Lung (tissue), 12 donors: ENCODE results near the gene NPAS3. TPM values are rescaled to one million over a fixed set of nuclear protein-coding genes. Genes with fewer than 3 reads are reported as not detected.

Experiments
- ATAC-seq: fragments of 200-7000 bp; cut with Tn5 transposase; one replicate; pipeline ENCODE4 v1.9.1; 2020; ENCODE audit warnings: moderate number of reproducible peaks; ENCODE audit not compliant: insufficient read depth, low FRiP score
- DNase-seq, 3 donors: peaks; one replicate each; pipeline ENCODE4 v3.0.0-alpha.2; 2013 to 2017
- H3K27ac ChIP-seq, 2 donors: one replicate each; pipeline ENCODE4 v1.5.1; 2013; ENCODE audit warnings: mild to moderate bottlenecking in 2 of 2, moderate library complexity in 2 of 2, control low read depth in 1 of 2, inconsistent platforms in 1 of 2, low read depth in 1 of 2, low read length in 1 of 2
- H3K27me3 ChIP-seq, 3 donors: one replicate each; pipeline ENCODE4 v1.5.1; 2013; ENCODE audit warnings: low read length in 2 of 3; ENCODE audit not compliant: control insufficient read depth in 3 of 3, insufficient read depth in 3 of 3
- H3K36me3 ChIP-seq, 4 donors: one replicate each; pipeline ENCODE4 v1.5.1; 2013; ENCODE audit warnings: low read length in 4 of 4, mild to moderate bottlenecking in 1 of 4, moderate library complexity in 1 of 4; ENCODE audit not compliant: control insufficient read depth in 4 of 4, insufficient read depth in 4 of 4
- H3K4me1 ChIP-seq, 5 donors: one replicate each; pipeline ENCODE4 v1.5.1; 2013; ENCODE audit warnings: low read length in 5 of 5, mild to moderate bottlenecking in 2 of 5, moderate library complexity in 1 of 5; ENCODE audit not compliant: control insufficient read depth in 5 of 5, insufficient read depth in 5 of 5
- H3K4me3 ChIP-seq: one replicate; pipeline ENCODE4 v1.5.1; 2013; ENCODE audit warnings: mild to moderate bottlenecking, control low read depth, moderate library complexity
- H3K9ac ChIP-seq, 2 donors: one replicate each; pipeline ENCODE4 v1.5.1; 2013; ENCODE audit warnings: low read length in 2 of 2, control low read depth in 1 of 2; ENCODE audit not compliant: insufficient read depth in 1 of 2
- H3K9me3 ChIP-seq, 4 donors: one replicate each; pipeline ENCODE4 v1.5.1; 2013; ENCODE audit warnings: low read length in 3 of 4, mild to moderate bottlenecking in 1 of 4, moderate library complexity in 1 of 4; ENCODE audit not compliant: control insufficient read depth in 4 of 4, insufficient read depth in 3 of 4
- WGBS, 2 donors: extraction: QIAGEN DNeasy Blood & Tissue Kit; methylation state at CpG; one replicate each; pipeline ENCODE4 v1.1.7; 2013; 5-methylcytosine and 5-hydroxymethylcytosine counted together
- polyA plus RNA-seq, 2 donors: library from polyadenylated mRNA; stranded (reverse); fragments of 200-250 nt; gene quantifications; one replicate each; pipeline ENCODE4 v1.2.1, GENCODE V29; 2013
- total RNA-seq, 2 donors: library from RNA; depleted of rRNA in 1 of 2; stranded (reverse); fragments of >200 nt in 1 of 2; gene quantifications; one replicate each; pipeline ENCODE4 v1.2.1, GENCODE V29; 2014 to 2021
- TF ChIP-seq, protein P1 (sequence below): IDR thresholded peaks from 2 replicates; pipeline ENCODE4 v1.5.1; 2012; ENCODE audit warnings: mild to moderate bottlenecking; ENCODE audit errors: control extremely low read depth, extremely low read depth
- donor health status: control.
- donor health status: control.
- donor health status: Bipolar disorder and iron deficiency.
- donor health status: healthy.
- donor health status: DM: yes; HTN: yes; CAD: no.

NPAS3 gene
- total and polyA plus RNA-seq, 4 donors: 0.13 to 0.48 (median 0.33) TPM

GRCh38 chr14:33237115-33237740 is 298.5 kb downstream of the NPAS3 start:
- WGBS, 2 donors: 62 to 65% methylated on average over 4 of the region's 4 CpGs
- H3K27me3 ChIP-seq: peaks cover 0 to 13% (median 7%) of the 10 kb centered on the region in 3 donors
- TF ChIP-seq, protein P1, sequence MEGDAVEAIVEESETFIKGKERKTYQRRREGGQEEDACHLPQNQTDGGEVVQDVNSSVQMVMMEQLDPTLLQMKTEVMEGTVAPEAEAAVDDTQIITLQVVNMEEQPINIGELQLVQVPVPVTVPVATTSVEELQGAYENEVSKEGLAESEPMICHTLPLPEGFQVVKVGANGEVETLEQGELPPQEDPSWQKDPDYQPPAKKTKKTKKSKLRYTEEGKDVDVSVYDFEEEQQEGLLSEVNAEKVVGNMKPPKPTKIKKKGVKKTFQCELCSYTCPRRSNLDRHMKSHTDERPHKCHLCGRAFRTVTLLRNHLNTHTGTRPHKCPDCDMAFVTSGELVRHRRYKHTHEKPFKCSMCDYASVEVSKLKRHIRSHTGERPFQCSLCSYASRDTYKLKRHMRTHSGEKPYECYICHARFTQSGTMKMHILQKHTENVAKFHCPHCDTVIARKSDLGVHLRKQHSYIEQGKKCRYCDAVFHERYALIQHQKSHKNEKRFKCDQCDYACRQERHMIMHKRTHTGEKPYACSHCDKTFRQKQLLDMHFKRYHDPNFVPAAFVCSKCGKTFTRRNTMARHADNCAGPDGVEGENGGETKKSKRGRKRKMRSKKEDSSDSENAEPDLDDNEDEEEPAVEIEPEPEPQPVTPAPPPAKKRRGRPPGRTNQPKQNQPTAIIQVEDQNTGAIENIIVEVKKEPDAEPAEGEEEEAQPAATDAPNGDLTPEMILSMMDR: no peak
- H3K9me3 ChIP-seq: no peaks in the 10 kb centered on the region
- ATAC-seq (no peak), DNase-seq (peak; percentile 18 to 56 (median 42))
- peaks cover 0 to 7% (median 0%) of the 10 kb centered on the region in 5 donors for H3K4me1 ChIP-seq
- no peak overlapping the region for H3K27ac ChIP-seq
- H3K4me3 ChIP-seq: no peak overlapping the region
- H3K36me3 ChIP-seq: no peaks in the 10 kb centered on the region
- H3K9ac ChIP-seq: no peak overlapping the region

- ATAC-seq (no peak), DNase-seq (no peak)
- Histone ChIP-seq H3K9ac (no peak overlapping the region), H3K27me3 (peaks cover 0 to 11% (median 2%) of the 10 kb centered on the region in 3 donors), H3K9me3 (no peaks in the 10 kb centered on the region), H3K4me3 (no peak overlapping the region), H3K4me1 (no peaks in the 10 kb centered on the region), H3K36me3 (no peaks in the 10 kb centered on the region), H3K27ac (no peak overlapping the region)
- TF ChIP-seq, protein P1: no peak
- 65% methylated on average over 1 of the region's 1 CpG for WGBS, 2 donors
Measured at GRCh38 chr14:33239465-33239864, 300.8 kb downstream of the NPAS3 start.

GRCh38 chr14:33240466-33240865 is 301.8 kb downstream of the NPAS3 start:
- no peak overlapping the region for H3K4me3 ChIP-seq
- WGBS, 2 donors: 68 to 84% methylated on average over 2 of the region's 2 CpGs

More at GRCh38 chr14:33240466-33240865, 301.8 kb downstream of the NPAS3 start:
- H3K4me1 ChIP-seq: no peaks in the 10 kb centered on the region
- no peaks in the 10 kb centered on the region for H3K36me3 ChIP-seq
- no peak overlapping the region for H3K27ac ChIP-seq
- H3K9me3 ChIP-seq: no peaks in the 10 kb centered on the region
- H3K9ac ChIP-seq: no peak overlapping the region
- H3K27me3 ChIP-seq: peaks cover 0 to 3% (median 0%) of the 10 kb centered on the region in 3 donors
- TF ChIP-seq, protein P1: no peak
- peak in 1 of 3 donors; percentile 23 for DNase-seq
- ATAC-seq: no peak
